SK-N-SH (cell line): ENCODE results near the gene ZNF385A. TPM values are rescaled to one million over a fixed set of nuclear protein-coding genes. Genes with fewer than 3 reads are reported as not detected.
A peak's percentile ranks its signal among the peaks of the same experiment; 100 is the strongest.

Experiments used
- CTCF ChIA-PET: fragments of 300-600, 350-600 bp; formaldehyde crosslinking; extraction: SDS; loops from one replicate; lab custom pipeline; 2021; lab: Yijun Ruan, JAX
- POLR2A ChIA-PET: fragments of 350-600 bp; sonication (Branson Sonifier 250); formaldehyde crosslinking; extraction: SDS; loops from one replicate; lab custom pipeline; 2020; ENCODE audit warnings: antibody characterized with exemption, inconsistent platforms; lab: Yijun Ruan, JAX
- DNase-seq: peaks from one replicate; pipeline ENCODE4 v3.0.0; 2012
- H2AFZ ChIP-seq: fragments of 200-600 bp; sonication (generic); 2 replicates; pipeline ENCODE4 v1.8.1; 2016; ENCODE audit warnings: antibody characterized with exemption, mild to moderate bottlenecking, low read depth
- H3F3A ChIP-seq: fragments of 200-600 bp; sonication (generic); replicated peaks from 2 replicates; pipeline ENCODE3; 2016; ENCODE audit warnings: antibody characterized with exemption, mild to moderate bottlenecking; ENCODE audit not compliant: insufficient read depth
- H3K27ac ChIP-seq, 2 experiments: fragments of 200-500 bp in 1 of 2; fragments of 200-600 bp in 1 of 2; sonication (Bioruptor generic) in 1 of 2; sonication (generic), shearing (Covaris generic) in 1 of 2; 2 replicates each; pipeline versions ENCODE4 v1.5.1 to v1.6.1; 2014 to 2016; ENCODE audit warnings: low read depth in 2 of 2, inconsistent platforms in 1 of 2, low read length in 1 of 2, mild to moderate bottlenecking in 1 of 2, mixed read lengths in 1 of 2
- H3K27me3 ChIP-seq: fragments of 200-600 bp; sonication (generic), shearing (Covaris generic); 2 replicates; pipeline ENCODE4 v1.6.1; 2016; ENCODE audit warnings: mixed run types; ENCODE audit not compliant: insufficient read depth
- H3K36me3 ChIP-seq, 2 experiments: fragments of 200-500 bp in 1 of 2; fragments of 200-600 bp in 1 of 2; sonication (Bioruptor generic) in 1 of 2; sonication (generic) in 1 of 2; replicated peaks in 1 of 2; 2 replicates each; pipeline versions ENCODE3 to v1.5.1; 2014 to 2016; ENCODE audit warnings: low read length in 1 of 2, mild to moderate bottlenecking in 1 of 2; ENCODE audit not compliant: insufficient read depth in 2 of 2, control insufficient read depth in 1 of 2
- H3K4me1 ChIP-seq, 2 experiments: fragments of 200-500 bp in 1 of 2; fragments of 200-600 bp in 1 of 2; sonication (Bioruptor generic) in 1 of 2; sonication (generic), shearing (Covaris generic) in 1 of 2; 2 replicates each; pipeline versions ENCODE4 v1.5.1 to v1.6.1; 2014 to 2016; ENCODE audit warnings: low read depth in 1 of 2, low read length in 1 of 2, mixed run types in 1 of 2; ENCODE audit not compliant: insufficient read depth in 2 of 2, control insufficient read depth in 1 of 2
- H3K4me2 ChIP-seq: fragments of 200-600 bp; sonication (generic), shearing (Covaris generic); 2 replicates; pipeline ENCODE4 v1.6.1; 2017; ENCODE audit warnings: mixed run types
- H3K4me3 ChIP-seq, 2 experiments: fragments of 200-500 bp in 1 of 2; fragments of 200-600 bp in 1 of 2; sonication (Bioruptor generic) in 1 of 2; sonication (generic), shearing (Covaris generic) in 1 of 2; 2 replicates each; pipeline versions ENCODE4 v1.5.1 to v1.8.1; 2014 to 2016; ENCODE audit warnings: low read depth in 2 of 2, inconsistent platforms in 1 of 2, low read length in 1 of 2, mild to moderate bottlenecking in 1 of 2, mixed read lengths in 1 of 2, moderate library complexity in 1 of 2
- H3K79me2 ChIP-seq: fragments of 200-600 bp; sonication (generic); 2 replicates; pipeline ENCODE4 v1.8.1; 2017; ENCODE audit warnings: mild to moderate bottlenecking; ENCODE audit not compliant: insufficient read depth
- H3K9ac ChIP-seq: fragments of 200-600 bp; sonication (generic); 2 replicates; pipeline ENCODE4 v1.6.1; 2017; ENCODE audit warnings: mixed run types
- H3K9me2 ChIP-seq: fragments of 200-600 bp; sonication (generic); 2 replicates; pipeline ENCODE4 v1.6.1; 2017; ENCODE audit warnings: mixed run types
- H3K9me3 ChIP-seq: fragments of 200-600 bp; sonication (generic); 2 replicates; pipeline ENCODE4 v1.6.1; 2017; ENCODE audit warnings: mixed run types, mild to moderate bottlenecking, moderate library complexity
- H4K20me1 ChIP-seq: fragments of 200-600 bp; sonication (generic); 2 replicates; pipeline ENCODE4 v1.6.1; 2017; ENCODE audit warnings: mild to moderate bottlenecking, mixed run types; ENCODE audit not compliant: insufficient read depth
- CHD2 ChIP-seq: fragments of 150-350 bp; IDR thresholded peaks from 2 replicates; pipeline ENCODE4 v1.6.1; 2018; ENCODE audit warnings: low read length; ENCODE audit not compliant: partially characterized antibody
- EZH2phosphoT487 ChIP-seq: fragments of 200-600 bp; sonication (generic); IDR thresholded peaks from 2 replicates; pipeline ENCODE4 v1.6.1; 2017; ENCODE audit warnings: low read depth, mixed run types, mild to moderate bottlenecking, antibody characterized with exemption, moderate library complexity, borderline replicate concordance
- FOSL2 ChIP-seq: IDR thresholded peaks from 2 replicates; pipeline ENCODE4 v1.4.0; 2012; ENCODE audit warnings: low read depth, mild to moderate bottlenecking, moderate library complexity, borderline replicate concordance
- FOXJ3 ChIP-seq: sonication (generic); formaldehyde crosslinking; IDR thresholded peaks from 2 replicates; pipeline ENCODE4 v1.5.1; 2020; ENCODE audit warnings: mild to moderate bottlenecking, missing genetic modification reagents
- FOXM1 ChIP-seq: IDR thresholded peaks from 2 replicates; pipeline ENCODE4 v1.4.0; 2012; ENCODE audit warnings: low read depth, mild to moderate bottlenecking
- NFIC ChIP-seq: IDR thresholded peaks from 2 replicates; pipeline ENCODE4 v1.4.0; 2012; ENCODE audit warnings: borderline replicate concordance
- POLR2AphosphoS5 ChIP-seq: IDR thresholded peaks from 2 replicates; pipeline ENCODE4 v1.6.1; 2012; ENCODE audit warnings: low read depth, low read length
- SIN3A ChIP-seq: IDR thresholded peaks from 2 replicates; pipeline ENCODE4 v1.6.1; 2012; ENCODE audit warnings: low read depth, mild to moderate bottlenecking, low read length, moderate library complexity, borderline replicate concordance
- SMC3 ChIP-seq: IDR thresholded peaks from 2 replicates; pipeline ENCODE4 v1.6.1; 2012; ENCODE audit warnings: low read depth, low read length, improper control_type of control experiment
- YY1 ChIP-seq: IDR thresholded peaks from 2 replicates; pipeline ENCODE4 v1.4.0; 2012; ENCODE audit warnings: low read depth, mild to moderate bottlenecking
- WGBS: methylation state at CpG from one replicate; pipeline ENCODE4 v1.1.6; 2017; ENCODE audit warnings: low lambda C conversion rate; 5-methylcytosine and 5-hydroxymethylcytosine counted together
- polyA plus RNA-seq, 3 experiments: library from polyadenylated mRNA; depleted of rRNA; stranded (reverse); fragments of >200 nt; gene quantifications; 2 replicates each; pipeline ENCODE4 v1.2.3, GENCODE V29; 2012
- TF ChIP-seq, protein P1 (sequence below): fragments of 200-600 bp; sonication (generic); IDR thresholded peaks from 2 replicates; pipeline ENCODE4 v1.6.1; 2017; ENCODE audit warnings: antibody characterized with exemption, mild to moderate bottlenecking, moderate library complexity
- TF ChIP-seq, protein P2 (sequence below): IDR thresholded peaks from 2 replicates; pipeline ENCODE4 v1.6.1; 2012; ENCODE audit warnings: mild to moderate bottlenecking, low read depth, low read length, moderate library complexity
- TF ChIP-seq, protein P3 (sequence below): fragments of 150-350 bp; IDR thresholded peaks from 2 replicates; pipeline ENCODE4 v1.6.1; 2017; ENCODE audit warnings: antibody characterized with exemption, low read length, low read depth, borderline replicate concordance
- TF ChIP-seq, protein P4 (sequence below): fragments of 150-350 bp; IDR thresholded peaks from 2 replicates; pipeline ENCODE4 v1.6.1; 2016; ENCODE audit warnings: mild to moderate bottlenecking, low read depth, low read length
- TF ChIP-seq, protein P5 (sequence below): IDR thresholded peaks from 2 replicates; pipeline ENCODE4 v1.4.0; 2012; ENCODE audit warnings: low read depth, borderline replicate concordance

ZNF385A gene
- polyA plus RNA-seq, 1 of the 3 experiments (the other 2 are of a cell fraction) = 2.6 TPM

DNA sequence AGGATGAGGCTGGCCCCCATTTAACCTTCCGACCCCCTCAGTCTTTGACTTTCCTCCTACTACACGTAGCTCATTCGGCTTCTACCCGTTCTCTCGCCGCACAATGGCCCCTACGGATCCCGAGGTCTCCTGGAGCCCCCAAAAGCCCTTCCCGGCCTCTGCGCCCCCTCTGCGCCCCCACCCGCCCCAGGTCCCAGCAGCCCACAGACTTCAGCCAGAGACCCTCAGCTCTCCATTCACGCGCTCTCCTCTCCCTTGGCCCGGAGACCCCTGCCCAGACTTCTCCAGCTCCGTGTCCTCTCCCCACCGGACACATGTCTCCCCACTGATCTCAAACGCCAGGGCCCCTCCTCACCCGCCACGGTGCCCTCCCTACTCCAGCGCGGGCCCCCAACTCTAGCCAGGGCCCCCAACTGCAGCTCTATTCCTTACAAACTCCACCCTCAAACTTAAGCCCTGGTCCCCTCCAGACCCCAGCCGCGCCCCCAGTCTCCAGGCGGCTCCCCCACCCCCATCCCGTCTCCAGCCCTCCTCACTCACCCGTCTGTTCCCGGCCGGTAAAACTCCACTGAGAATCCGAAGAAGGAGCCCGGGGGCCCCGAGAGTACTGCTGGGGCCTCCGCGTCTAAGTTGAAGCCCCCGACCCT lies 34.0 kb upstream of the ZNF385A start:
- ChIA-PET CTCF (interaction anchor here (0.8 to 11.8 kb wide), 5 partner anchors 13 to 34 kb away, joined by 3 to 125 read pairs (median 9); partner anchors contain the start of gene ZNF385A), POLR2A (no interaction called here)
- H3K36me3 ChIP-seq = no peaks in the 10 kb centered on the region
- H3K9me3 ChIP-seq = no peaks in the 10 kb centered on the region
- DNase-seq = peak; percentile 55
- H2AFZ ChIP-seq = peak overlapping the region; percentile 99
- peak overlapping the region; percentile 59 to 96 for H3K4me3 ChIP-seq
- peak overlapping the region; percentile 94 for H3K9ac ChIP-seq
- no peaks in the 10 kb centered on the region for H4K20me1 ChIP-seq
- no peaks in the 10 kb centered on the region for H3K9me2 ChIP-seq
- peaks cover 60% of the 10 kb centered on the region for H3K79me2 ChIP-seq
- peak overlapping the region in 1 of 2 experiments; percentile 60; a peak in 2 of 4 replicates for H3K27ac ChIP-seq
- peaks cover 0 to 30% of the 10 kb centered on the region in 2 experiments; a peak in 3 of 4 replicates for H3K4me1 ChIP-seq
- peaks cover 5% of the 10 kb centered on the region for H3F3A ChIP-seq
- WGBS = under 1% methylated on average over 31 of the region's 35 CpGs
- TF ChIP-seq, protein P1, sequence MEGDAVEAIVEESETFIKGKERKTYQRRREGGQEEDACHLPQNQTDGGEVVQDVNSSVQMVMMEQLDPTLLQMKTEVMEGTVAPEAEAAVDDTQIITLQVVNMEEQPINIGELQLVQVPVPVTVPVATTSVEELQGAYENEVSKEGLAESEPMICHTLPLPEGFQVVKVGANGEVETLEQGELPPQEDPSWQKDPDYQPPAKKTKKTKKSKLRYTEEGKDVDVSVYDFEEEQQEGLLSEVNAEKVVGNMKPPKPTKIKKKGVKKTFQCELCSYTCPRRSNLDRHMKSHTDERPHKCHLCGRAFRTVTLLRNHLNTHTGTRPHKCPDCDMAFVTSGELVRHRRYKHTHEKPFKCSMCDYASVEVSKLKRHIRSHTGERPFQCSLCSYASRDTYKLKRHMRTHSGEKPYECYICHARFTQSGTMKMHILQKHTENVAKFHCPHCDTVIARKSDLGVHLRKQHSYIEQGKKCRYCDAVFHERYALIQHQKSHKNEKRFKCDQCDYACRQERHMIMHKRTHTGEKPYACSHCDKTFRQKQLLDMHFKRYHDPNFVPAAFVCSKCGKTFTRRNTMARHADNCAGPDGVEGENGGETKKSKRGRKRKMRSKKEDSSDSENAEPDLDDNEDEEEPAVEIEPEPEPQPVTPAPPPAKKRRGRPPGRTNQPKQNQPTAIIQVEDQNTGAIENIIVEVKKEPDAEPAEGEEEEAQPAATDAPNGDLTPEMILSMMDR = no peak
- TF ChIP-seq, protein P2, sequence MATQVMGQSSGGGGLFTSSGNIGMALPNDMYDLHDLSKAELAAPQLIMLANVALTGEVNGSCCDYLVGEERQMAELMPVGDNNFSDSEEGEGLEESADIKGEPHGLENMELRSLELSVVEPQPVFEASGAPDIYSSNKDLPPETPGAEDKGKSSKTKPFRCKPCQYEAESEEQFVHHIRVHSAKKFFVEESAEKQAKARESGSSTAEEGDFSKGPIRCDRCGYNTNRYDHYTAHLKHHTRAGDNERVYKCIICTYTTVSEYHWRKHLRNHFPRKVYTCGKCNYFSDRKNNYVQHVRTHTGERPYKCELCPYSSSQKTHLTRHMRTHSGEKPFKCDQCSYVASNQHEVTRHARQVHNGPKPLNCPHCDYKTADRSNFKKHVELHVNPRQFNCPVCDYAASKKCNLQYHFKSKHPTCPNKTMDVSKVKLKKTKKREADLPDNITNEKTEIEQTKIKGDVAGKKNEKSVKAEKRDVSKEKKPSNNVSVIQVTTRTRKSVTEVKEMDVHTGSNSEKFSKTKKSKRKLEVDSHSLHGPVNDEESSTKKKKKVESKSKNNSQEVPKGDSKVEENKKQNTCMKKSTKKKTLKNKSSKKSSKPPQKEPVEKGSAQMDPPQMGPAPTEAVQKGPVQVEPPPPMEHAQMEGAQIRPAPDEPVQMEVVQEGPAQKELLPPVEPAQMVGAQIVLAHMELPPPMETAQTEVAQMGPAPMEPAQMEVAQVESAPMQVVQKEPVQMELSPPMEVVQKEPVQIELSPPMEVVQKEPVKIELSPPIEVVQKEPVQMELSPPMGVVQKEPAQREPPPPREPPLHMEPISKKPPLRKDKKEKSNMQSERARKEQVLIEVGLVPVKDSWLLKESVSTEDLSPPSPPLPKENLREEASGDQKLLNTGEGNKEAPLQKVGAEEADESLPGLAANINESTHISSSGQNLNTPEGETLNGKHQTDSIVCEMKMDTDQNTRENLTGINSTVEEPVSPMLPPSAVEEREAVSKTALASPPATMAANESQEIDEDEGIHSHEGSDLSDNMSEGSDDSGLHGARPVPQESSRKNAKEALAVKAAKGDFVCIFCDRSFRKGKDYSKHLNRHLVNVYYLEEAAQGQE = no peak
- TF ChIP-seq YY1 (no peak), SIN3A (no peak), POLR2AphosphoS5 (no peak), EZH2phosphoT487 (no peak), SMC3 (no peak), NFIC (no peak), FOXJ3 (CRISPR knock-in tag) (no peak), FOSL2 (no peak), FOXM1 (no peak), CHD2 (no peak)
- TF ChIP-seq, protein P3, sequence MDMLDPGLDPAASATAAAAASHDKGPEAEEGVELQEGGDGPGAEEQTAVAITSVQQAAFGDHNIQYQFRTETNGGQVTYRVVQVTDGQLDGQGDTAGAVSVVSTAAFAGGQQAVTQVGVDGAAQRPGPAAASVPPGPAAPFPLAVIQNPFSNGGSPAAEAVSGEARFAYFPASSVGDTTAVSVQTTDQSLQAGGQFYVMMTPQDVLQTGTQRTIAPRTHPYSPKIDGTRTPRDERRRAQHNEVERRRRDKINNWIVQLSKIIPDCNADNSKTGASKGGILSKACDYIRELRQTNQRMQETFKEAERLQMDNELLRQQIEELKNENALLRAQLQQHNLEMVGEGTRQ = no peak
- TF ChIP-seq, protein P4, sequence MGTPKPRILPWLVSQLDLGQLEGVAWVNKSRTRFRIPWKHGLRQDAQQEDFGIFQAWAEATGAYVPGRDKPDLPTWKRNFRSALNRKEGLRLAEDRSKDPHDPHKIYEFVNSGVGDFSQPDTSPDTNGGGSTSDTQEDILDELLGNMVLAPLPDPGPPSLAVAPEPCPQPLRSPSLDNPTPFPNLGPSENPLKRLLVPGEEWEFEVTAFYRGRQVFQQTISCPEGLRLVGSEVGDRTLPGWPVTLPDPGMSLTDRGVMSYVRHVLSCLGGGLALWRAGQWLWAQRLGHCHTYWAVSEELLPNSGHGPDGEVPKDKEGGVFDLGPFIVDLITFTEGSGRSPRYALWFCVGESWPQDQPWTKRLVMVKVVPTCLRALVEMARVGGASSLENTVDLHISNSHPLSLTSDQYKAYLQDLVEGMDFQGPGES = no peak
- TF ChIP-seq, protein P5, sequence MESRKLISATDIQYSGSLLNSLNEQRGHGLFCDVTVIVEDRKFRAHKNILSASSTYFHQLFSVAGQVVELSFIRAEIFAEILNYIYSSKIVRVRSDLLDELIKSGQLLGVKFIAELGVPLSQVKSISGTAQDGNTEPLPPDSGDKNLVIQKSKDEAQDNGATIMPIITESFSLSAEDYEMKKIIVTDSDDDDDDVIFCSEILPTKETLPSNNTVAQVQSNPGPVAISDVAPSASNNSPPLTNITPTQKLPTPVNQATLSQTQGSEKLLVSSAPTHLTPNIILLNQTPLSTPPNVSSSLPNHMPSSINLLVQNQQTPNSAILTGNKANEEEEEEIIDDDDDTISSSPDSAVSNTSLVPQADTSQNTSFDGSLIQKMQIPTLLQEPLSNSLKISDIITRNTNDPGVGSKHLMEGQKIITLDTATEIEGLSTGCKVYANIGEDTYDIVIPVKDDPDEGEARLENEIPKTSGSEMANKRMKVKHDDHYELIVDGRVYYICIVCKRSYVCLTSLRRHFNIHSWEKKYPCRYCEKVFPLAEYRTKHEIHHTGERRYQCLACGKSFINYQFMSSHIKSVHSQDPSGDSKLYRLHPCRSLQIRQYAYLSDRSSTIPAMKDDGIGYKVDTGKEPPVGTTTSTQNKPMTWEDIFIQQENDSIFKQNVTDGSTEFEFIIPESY = no peak
- no peaks in the 10 kb centered on the region for H3K27me3 ChIP-seq
- H3K4me2 ChIP-seq = peak overlapping the region; percentile 98
